IMR-90 (cell line): ENCODE data around the gene YIPF6. TPM values are rescaled to one million over a fixed set of nuclear protein-coding genes. Genes with fewer than 3 reads are reported as not detected.
"Not testable (repeated sequence)": the region's sequence is repeated elsewhere in the genome, so short reads cannot be mapped to it uniquely, and the experiment has no call there.

ENCODE experiments used
- ATAC-seq: fragments of 200-7000 bp; cut with Tn5 transposase; 2 replicates; pipeline ENCODE4 v1.9.1; 2020; ENCODE audit warnings: low read depth, mild to moderate bottlenecking, moderate library complexity
- BruUV-seq: library from RNA; stranded (reverse); fragments of 400-500 nt; replicated peaks from 2 replicates; lab custom pipeline; 2021; lab: Mats Ljungman, UMichigan
- CTCF ChIA-PET: fragments of 300-600 bp; formaldehyde crosslinking; extraction: SDS; loops from one replicate; lab custom pipeline; 2021; ENCODE audit warnings: antibody characterized with exemption; lab: Yijun Ruan, JAX
- POLR2A ChIA-PET: fragments of 300-600 bp; sonication (Branson Sonifier 250); formaldehyde crosslinking; loops from one replicate; lab custom pipeline; 2022; ENCODE audit warnings: antibody characterized with exemption; ENCODE audit not compliant: unreplicated experiment; lab: Charles Lee
- DNase-seq: peaks from one replicate; pipeline ENCODE4 v3.0.0; 2013
- H2AFZ ChIP-seq: replicated peaks from 2 replicates; pipeline ENCODE3; 2013; ENCODE audit warnings: low read length, mild to moderate bottlenecking; ENCODE audit not compliant: poor library complexity
- H2AK5ac ChIP-seq: 2 replicates; pipeline ENCODE4 v1.6.1; 2013; ENCODE audit warnings: low read depth, low read length, inconsistent platforms
- H2AK9ac ChIP-seq: replicated peaks from 2 replicates; pipeline ENCODE3; 2013; ENCODE audit warnings: mild to moderate bottlenecking, low read depth, low read length, moderate library complexity; ENCODE audit not compliant: poor library complexity
- H2BK120ac ChIP-seq: 2 replicates; pipeline ENCODE4 v1.6.1; 2013; ENCODE audit warnings: low read depth, low read length, inconsistent platforms
- H2BK15ac ChIP-seq: 3 replicates; pipeline ENCODE4 v1.6.1; 2013; ENCODE audit warnings: low read depth, low read length, inconsistent platforms
- H2BK20ac ChIP-seq: 2 replicates; pipeline ENCODE4 v1.6.1; 2013; ENCODE audit warnings: low read depth, mild to moderate bottlenecking, inconsistent platforms, low read length, moderate library complexity
- H2BK5ac ChIP-seq: 2 replicates; pipeline ENCODE4 v1.6.1; 2013; ENCODE audit warnings: mild to moderate bottlenecking, low read depth, low read length, inconsistent platforms; ENCODE audit not compliant: poor library complexity, severe bottlenecking
- H3K14ac ChIP-seq: replicated peaks from 2 replicates; pipeline ENCODE4 v1.6.1; 2013; ENCODE audit warnings: low read depth, low read length, inconsistent platforms
- H3K18ac ChIP-seq: 2 replicates; pipeline ENCODE4 v1.6.1; 2013; ENCODE audit warnings: low read depth, low read length, control low read depth
- H3K23ac ChIP-seq: 2 replicates; pipeline ENCODE4 v1.6.1; 2013; ENCODE audit warnings: low read depth, low read length, inconsistent platforms
- H3K27ac ChIP-seq: 2 replicates; pipeline ENCODE4 v1.5.1; 2013; ENCODE audit warnings: mild to moderate bottlenecking, control low read depth, low read length; ENCODE audit not compliant: insufficient read depth
- H3K27me3 ChIP-seq: 2 replicates; pipeline ENCODE4 v1.6.1; 2013; ENCODE audit warnings: low read length; ENCODE audit not compliant: control insufficient read depth, insufficient read depth
- H3K36me3 ChIP-seq: 2 replicates; pipeline ENCODE4 v1.6.1; 2013; ENCODE audit warnings: low read length, mixed read lengths; ENCODE audit not compliant: control insufficient read depth, insufficient read depth
- H3K4ac ChIP-seq: 2 replicates; pipeline ENCODE4 v1.6.1; 2013; ENCODE audit warnings: low read depth, low read length, inconsistent platforms
- H3K4me1 ChIP-seq: 2 replicates; pipeline ENCODE4 v1.6.1; 2013; ENCODE audit warnings: low read length, mixed read lengths; ENCODE audit not compliant: control insufficient read depth, insufficient read depth
- H3K4me2 ChIP-seq: 2 replicates; pipeline ENCODE4 v1.6.1; 2013; ENCODE audit warnings: low read depth, mild to moderate bottlenecking, control low read depth, low read length, moderate library complexity
- H3K4me3 ChIP-seq: 2 replicates; pipeline ENCODE4 v1.5.1; 2013; ENCODE audit warnings: low read depth, mild to moderate bottlenecking, control low read depth, low read length, moderate library complexity; ENCODE audit not compliant: insufficient read depth
- H3K56ac ChIP-seq: 2 replicates; pipeline ENCODE4 v1.6.1; 2013; ENCODE audit warnings: low read length, inconsistent platforms; ENCODE audit not compliant: insufficient read depth; ENCODE audit errors: extremely low read depth
- H3K79me1 ChIP-seq, 2 experiments: 2 replicates each; pipeline ENCODE4 v1.6.1; 2013; ENCODE audit warnings: low read length in 2 of 2, inconsistent platforms in 1 of 2, low read depth in 1 of 2
- H3K9ac ChIP-seq: 2 replicates; pipeline ENCODE4 v1.6.1; 2013; ENCODE audit warnings: low read depth, low read length, control low read depth
- H3K9me1 ChIP-seq: 2 replicates; pipeline ENCODE4 v1.6.1; 2013; ENCODE audit warnings: low read length, inconsistent platforms; ENCODE audit not compliant: insufficient read depth
- H3K9me3 ChIP-seq: 2 replicates; pipeline ENCODE4 v1.6.1; 2013; ENCODE audit warnings: low read length; ENCODE audit not compliant: control insufficient read depth, insufficient read depth
- H4K20me1 ChIP-seq: 2 replicates; pipeline ENCODE4 v1.6.1; 2013; ENCODE audit warnings: low read length, inconsistent platforms; ENCODE audit not compliant: insufficient read depth
- H4K5ac ChIP-seq: 2 replicates; pipeline ENCODE4 v1.6.1; 2013; ENCODE audit warnings: mild to moderate bottlenecking, low read depth, low read length, control low read depth
- H4K8ac ChIP-seq, 2 experiments: 2 replicates each; pipeline ENCODE4 v1.6.1; 2013; ENCODE audit warnings: low read depth in 2 of 2, low read length in 2 of 2, control low read depth in 1 of 2, inconsistent platforms in 1 of 2
- H4K91ac ChIP-seq: 2 replicates; pipeline ENCODE4 v1.6.1; 2013; ENCODE audit warnings: low read depth, low read length, inconsistent platforms; ENCODE audit not compliant: insufficient read depth
- WGBS, 2 experiments: methylation state at CpG; one replicate each; pipeline versions ENCODE4 v1.1.5 to v1.1.7; 2013; ENCODE audit warnings: missing lambda C conversion rate in 2 of 2; ENCODE audit not compliant: insufficient read length in 1 of 2; ENCODE audit errors: extremely low coverage in 2 of 2; 5-methylcytosine and 5-hydroxymethylcytosine counted together
- dilution Hi-C: fragments of 300-500 bp; cut with HindIII; formaldehyde crosslinking; loops from one replicate; pipeline ENCODE4 v1.14.3; 2018; ENCODE audit warnings: low sequenced_read_pairs; ENCODE audit not compliant: unreplicated experiment
- in situ Hi-C: fragments of 300-500 bp; cut with MboI; formaldehyde crosslinking; loops from 3 replicates; pipeline ENCODE4 v1.14.3; 2019; ENCODE audit warnings: low sequenced_read_pairs, inconsistent platforms, mixed read lengths
- intact Hi-C: fragments of 100-400 bp; cut with micrococcal nuclease; formaldehyde crosslinking; loops from 2 replicates; pipeline ENCODE4 v1.10.0; 2022
- polyA plus RNA-seq, 3 experiments: library from polyadenylated mRNA; depleted of rRNA; stranded (reverse); fragments of >200 nt; gene quantifications; 2 replicates each; pipeline ENCODE4 v1.2.3, GENCODE V29; 2012; ENCODE audit warnings: low replicate concordance in 1 of 3
- total RNA-seq: library from RNA; depleted of rRNA; stranded (reverse); fragments of >200 nt; gene quantifications from 2 replicates; pipeline ENCODE4 v1.2.3, GENCODE V29; 2012

The YIPF6 gene
- total and polyA plus RNA-seq, 2 of the 4 experiments (the other 2 are of a cell fraction), result 9.7 to 22.4 TPM

GRCh38 chrX:68524680-68525079, 25.8 kb downstream of the YIPF6 start:
- H3K56ac ChIP-seq, H4K8ac ChIP-seq, H3K4me2 ChIP-seq, H3K79me1 ChIP-seq, H3K9ac ChIP-seq, H3K9me1 ChIP-seq, H3K4me3 ChIP-seq, POLR2A ChIA-PET, H2AFZ ChIP-seq, BruUV-seq, H3K27ac ChIP-seq, H2AK9ac ChIP-seq, H3K14ac ChIP-seq, H4K91ac ChIP-seq, H2BK20ac ChIP-seq, DNase-seq, H2AK5ac ChIP-seq, H4K20me1 ChIP-seq, H3K9me3 ChIP-seq, ATAC-seq, H4K5ac ChIP-seq, dilution Hi-C loops, H3K18ac ChIP-seq, H3K4me1 ChIP-seq, H3K36me3 ChIP-seq, H2BK5ac ChIP-seq, intact Hi-C loops, in situ Hi-C loops, H3K23ac ChIP-seq, H3K4ac ChIP-seq, H2BK15ac ChIP-seq, H2BK120ac ChIP-seq, CTCF ChIA-PET, H3K27me3 ChIP-seq: not testable (repeated sequence)
- no CpG with 5 or more reads among the region's 2 CpGs for WGBS, 2 experiments
